Measurements from ENCODE around the gene KCNC4.

KCNC4 gene

GRCh38 chr1:110188035-110188618, 22.0 kb upstream of the KCNC4 start:
- no peak for DNase-seq (ENCODE audit: low read depth in 2 of 2)

DNA sequence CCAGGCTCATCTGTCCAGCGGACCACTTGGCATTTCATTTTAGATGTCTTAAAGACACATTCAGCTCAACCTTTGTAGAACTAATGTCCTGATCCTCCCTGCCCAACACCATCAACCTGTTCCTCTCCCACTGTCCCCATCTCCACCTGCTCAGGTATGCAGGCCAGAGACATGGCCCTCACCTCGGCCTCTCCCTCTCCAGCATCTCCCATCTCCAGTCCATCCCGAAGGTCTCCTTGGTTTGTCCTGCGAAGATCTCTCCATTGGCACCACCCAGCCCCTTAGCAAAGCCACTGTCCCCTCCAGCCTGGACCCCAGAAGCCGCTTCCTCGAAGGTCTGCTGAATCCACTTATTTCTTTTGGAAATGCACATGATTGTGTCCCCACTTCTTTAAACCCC, 20.9 kb upstream of the KCNC4 start:
- no peak for DNase-seq (ENCODE audit: low read depth in 2 of 2)

DNA sequence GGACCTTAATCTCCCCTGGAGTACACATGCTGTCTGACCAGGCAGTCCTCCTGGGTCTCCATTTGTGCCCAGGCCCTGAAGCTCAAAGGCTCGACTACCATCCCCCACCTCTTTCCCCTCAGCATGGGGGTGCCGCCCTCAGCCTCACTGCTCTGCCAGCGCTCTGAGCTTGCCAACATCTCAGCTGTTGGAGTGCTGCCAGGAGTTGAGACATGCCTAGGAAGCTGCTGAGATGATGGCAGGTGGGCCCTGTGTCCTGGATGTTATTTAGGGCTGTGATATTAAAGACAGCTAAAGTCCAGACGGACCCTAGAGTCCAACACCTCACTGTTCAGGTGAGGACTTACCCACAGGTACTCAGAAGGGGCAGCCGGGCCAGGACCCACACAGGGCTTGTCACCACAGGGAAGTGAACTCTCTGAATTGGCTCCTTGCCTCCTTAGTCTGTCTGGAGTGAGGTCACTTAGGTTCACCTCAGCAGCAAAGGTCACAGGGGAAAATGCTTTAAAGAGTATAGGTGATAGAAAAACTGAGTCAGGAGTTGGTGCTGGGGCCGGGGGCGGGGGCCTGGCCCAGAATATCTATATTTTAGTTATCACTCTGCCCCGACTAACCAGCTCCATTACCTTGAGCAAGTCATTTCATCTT, 19.7 kb upstream of the KCNC4 start:
- DNase-seq (ENCODE audit: low read depth in 2 of 2) = no peak

DNA sequence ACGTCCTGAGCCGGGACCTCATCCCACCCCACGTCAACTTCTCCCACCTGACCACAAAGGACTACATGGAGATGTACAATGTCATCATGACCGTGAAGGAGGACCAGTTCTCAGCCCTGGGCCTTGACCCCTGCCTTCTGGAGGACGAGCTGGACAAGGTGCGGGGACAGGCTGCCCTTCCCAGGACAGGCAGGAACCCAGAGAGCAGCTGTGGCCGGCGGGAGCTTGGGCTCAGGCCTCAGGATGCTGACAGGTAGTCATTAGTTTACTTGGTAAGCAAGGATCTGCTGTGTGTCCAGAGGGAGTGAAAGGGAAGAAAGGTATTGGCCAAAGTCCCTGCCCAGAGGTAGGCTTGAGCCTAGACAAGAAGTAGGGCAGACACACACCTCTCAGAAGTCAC, 17.6 kb upstream of the KCNC4 start:
- no peak for DNase-seq (ENCODE audit: low read depth in 2 of 2)

DNA sequence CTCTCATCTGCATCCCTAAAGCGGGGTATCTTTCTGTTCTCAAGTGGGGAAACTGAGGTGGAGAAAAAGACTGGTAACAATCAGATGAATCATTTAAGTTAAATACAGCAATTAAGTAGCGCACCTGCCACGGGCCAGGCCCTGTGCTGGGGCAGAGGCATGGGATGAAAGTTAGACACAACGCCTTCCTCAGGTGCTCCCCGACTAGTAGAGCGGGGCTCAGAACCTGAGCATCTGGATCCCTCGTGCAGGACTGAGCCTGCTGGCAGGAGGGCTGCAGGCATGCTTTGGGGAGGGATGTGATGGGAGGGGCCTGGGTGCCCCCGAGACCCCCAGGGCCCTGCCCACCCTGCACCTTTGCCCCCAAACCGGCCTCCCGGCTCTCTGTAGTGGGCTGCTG, 14.9 kb upstream of the KCNC4 start:
- DNase-seq (ENCODE audit: low read depth in 2 of 2) = no peak

- no peak for DNase-seq (ENCODE audit: low read depth in 2 of 2)
These were observed 13.0 kb upstream of the KCNC4 start for GRCh38 chr1:110196917-110197765.

- no peak for DNase-seq (ENCODE audit: low read depth in 2 of 2)
These were observed 12.0 kb upstream of the KCNC4 start for GRCh38 chr1:110197905-110198629.

DNA sequence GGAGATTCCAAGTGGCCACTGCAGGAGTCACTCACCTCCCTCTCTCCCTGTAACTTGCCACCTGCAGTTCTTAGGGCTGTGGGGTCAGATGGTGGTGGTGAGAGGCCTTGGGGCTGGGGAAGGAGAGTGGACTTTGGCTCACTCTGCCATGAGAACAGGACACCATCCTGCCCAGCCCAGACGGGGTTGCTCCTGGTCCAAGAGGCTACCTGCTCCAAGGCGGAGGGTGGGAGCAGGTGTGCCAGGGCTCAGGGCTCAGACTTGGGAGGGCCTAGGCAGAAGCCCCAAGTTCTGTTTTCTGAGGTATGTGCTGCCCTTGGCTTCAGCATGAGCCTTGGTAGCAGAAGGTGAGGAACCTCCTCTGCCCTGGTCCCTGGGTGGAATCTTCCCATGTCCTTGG, 11.4 kb upstream of the KCNC4 start:
- no peak for DNase-seq (ENCODE audit: low read depth in 2 of 2)

DNA sequence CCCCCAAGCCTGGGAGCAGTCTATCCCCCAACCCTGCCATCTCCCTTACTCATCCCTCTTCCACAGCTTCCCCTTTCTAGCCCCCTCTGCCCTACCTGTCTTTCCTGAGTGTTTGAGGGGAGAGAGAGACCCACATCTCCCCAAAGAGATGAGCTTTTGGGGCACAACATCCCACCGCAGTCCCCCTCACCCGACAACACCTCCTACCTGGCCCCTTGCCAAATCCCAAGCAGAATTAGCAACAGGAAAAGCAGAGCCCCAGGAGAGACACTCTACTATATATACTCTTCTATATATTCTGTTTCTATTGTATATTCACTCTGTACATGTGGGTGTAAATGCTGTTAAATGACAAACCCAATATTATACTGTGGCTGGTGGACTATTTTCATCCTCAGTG, 9.9 kb upstream of the KCNC4 start:
- no peak for DNase-seq (ENCODE audit: low read depth in 2 of 2)

- DNase-seq (ENCODE audit: low read depth in 2 of 2) = no peak
These were observed 9.4 kb upstream of the KCNC4 start for GRCh38 chr1:110200666-110201065.

DNA sequence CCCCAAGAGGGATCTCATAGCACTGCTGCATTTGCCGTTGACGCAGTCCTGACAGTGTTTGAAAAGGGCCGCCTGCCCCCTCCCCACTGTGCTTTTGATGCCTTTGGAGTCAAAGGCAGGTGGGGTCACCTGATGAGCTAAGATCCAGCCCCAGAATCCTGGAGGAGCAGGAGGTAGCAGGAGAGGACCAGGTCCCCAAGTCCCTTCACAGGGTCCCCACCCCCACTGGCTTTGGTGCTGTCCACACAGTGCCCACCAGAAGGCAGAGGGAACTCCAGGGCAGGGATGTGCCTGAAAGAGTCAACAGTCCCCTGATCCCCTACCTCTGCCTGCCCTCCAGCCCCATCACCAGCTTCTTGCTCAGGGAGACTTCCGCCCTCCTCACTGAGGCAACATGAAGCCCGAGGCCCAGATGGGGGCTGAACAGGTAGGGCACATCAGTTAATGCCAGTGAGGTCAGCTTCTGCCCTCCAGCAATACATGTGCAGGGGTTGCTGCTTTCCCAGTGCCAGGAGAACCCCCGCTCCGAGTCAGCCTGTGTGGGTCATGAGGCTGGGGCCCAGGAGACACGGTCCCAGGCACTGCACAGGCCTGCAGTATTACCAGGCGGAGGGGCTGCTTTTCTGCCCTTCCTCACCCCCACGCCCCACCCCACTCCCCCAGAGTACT, 8.8 kb upstream of the KCNC4 start:
- no peak for DNase-seq (ENCODE audit: low read depth in 2 of 2)

DNA sequence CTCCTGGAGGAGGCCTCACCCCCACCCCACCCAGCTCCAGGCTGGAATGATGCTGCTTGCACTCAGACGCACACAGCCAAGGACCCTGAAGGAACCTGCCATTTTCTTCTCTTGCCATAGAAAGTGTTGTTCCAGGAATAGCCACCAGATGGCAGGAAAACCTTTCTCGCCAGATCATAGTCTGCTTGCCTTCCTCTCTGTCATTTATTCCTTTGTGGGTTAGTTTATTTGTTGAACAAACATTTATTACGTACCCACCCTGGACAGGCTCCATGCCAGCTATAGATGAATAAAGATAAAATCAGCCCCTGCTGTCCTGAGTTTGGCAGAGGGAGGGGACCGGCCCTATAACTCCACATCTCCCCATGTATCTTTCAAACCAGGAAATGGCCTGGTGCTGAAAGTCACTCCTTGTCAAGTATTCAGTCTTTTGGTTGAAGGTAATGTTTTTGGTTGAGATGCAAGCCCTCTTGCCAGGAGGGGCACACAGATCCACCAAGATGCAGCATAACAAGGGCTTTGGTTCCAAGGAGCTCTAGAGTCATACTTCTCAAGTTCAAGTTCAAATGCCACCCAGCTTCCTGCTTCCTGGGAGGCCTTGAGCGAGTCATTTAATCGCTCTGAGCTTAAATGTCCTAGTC, 7.0 kb upstream of the KCNC4 start:
- DNase-seq (ENCODE audit: low read depth in 2 of 2) = peak; percentile 52 to 62

- no peak for DNase-seq (ENCODE audit: low read depth in 2 of 2)
These were observed 5.0 kb upstream of the KCNC4 start for GRCh38 chr1:110205156-110205555.

- no peak for DNase-seq (ENCODE audit: low read depth in 2 of 2)
These were observed 4.4 kb upstream of the KCNC4 start for GRCh38 chr1:110205591-110206155.

DNA sequence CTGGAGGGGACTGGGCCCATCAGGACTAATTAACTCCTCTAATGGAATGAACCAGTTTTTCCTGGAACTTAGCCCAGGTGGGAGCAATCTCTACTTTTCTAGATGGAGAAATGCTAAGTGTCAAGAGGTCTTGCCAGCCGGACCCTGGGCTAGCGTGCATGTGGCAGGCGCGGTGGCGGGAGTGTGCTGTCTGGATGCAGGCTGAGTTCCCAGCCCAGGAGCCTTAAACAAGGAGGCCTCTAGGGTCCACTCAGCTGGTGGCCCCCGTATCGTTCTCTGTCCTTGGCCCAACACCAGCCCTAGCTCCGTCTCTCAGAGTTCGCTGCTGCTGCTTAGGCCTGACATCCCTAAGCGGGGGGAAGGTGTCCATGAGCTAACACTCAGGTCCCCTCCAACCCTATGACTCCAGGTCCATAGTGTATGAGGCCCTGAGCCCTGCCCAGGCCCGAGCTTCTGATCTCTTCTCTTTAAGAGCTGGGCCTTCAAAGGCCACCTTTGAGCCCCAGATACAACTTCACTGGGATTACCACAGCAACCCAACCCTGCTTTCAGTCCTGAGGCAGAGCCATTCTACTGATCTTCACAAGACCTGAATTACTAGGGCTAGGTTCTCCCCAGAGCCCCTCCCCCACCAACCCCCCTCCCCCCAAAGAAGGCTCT, 3.7 kb upstream of the KCNC4 start:
- no peak for DNase-seq (ENCODE audit: low read depth in 2 of 2)

DNA sequence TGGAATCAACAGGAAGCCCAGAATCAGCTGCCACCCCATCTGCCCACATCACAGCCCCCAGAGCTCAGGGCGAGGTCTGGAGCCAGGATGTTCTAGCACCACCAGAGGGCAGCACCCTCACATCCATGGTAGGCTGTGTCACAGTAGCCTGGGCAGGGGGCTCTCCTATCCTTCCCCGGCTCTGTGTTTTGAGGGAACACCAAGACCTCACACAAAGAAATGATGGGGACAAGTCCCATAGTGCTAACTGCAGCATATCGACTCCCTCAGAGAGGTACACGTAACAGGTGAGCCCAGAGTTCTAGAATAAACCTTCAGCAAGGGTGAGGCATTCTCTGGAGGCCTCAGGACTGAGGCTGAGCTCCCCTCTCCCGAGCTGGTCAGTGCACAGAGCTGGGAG, 2.3 kb upstream of the KCNC4 start:
- peak; percentile 67 to 75 for DNase-seq (ENCODE audit: low read depth in 2 of 2)

DNA sequence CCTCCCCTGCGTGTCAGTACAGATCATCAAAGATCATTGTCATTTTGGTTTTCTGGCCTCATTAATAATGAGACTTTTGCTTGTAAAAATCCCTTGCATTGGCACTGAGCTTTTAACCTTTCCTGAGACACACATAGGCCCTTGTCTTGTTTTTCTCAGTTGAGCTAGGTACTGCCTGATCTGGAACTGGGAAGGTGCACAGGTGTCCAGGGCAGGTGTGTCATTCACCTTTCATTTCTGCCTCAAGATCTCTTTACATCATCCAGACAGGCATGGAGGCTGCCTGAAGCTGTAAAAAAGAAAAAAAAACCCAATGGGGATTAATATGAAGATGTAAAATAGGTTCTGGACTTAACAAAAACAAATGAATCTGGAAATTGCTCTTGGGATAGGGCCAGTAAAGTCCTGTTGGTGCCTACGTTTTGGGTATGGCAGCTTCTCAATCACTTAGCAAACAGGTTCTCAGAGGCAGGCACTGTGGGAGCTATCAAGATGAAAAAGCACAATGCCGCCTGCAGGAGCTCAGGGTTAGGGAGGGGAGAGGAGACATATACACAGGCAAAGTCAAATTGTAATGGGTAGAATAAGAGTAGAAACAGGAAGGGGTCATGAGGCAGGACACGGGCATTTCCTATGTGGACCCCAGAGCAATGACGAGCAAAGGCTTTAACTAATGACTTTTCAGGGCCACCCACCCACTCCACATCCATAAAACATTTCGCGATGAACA, 1.0 kb upstream of the KCNC4 start:
- DNase-seq (ENCODE audit: low read depth in 2 of 2) = no peak

DNA sequence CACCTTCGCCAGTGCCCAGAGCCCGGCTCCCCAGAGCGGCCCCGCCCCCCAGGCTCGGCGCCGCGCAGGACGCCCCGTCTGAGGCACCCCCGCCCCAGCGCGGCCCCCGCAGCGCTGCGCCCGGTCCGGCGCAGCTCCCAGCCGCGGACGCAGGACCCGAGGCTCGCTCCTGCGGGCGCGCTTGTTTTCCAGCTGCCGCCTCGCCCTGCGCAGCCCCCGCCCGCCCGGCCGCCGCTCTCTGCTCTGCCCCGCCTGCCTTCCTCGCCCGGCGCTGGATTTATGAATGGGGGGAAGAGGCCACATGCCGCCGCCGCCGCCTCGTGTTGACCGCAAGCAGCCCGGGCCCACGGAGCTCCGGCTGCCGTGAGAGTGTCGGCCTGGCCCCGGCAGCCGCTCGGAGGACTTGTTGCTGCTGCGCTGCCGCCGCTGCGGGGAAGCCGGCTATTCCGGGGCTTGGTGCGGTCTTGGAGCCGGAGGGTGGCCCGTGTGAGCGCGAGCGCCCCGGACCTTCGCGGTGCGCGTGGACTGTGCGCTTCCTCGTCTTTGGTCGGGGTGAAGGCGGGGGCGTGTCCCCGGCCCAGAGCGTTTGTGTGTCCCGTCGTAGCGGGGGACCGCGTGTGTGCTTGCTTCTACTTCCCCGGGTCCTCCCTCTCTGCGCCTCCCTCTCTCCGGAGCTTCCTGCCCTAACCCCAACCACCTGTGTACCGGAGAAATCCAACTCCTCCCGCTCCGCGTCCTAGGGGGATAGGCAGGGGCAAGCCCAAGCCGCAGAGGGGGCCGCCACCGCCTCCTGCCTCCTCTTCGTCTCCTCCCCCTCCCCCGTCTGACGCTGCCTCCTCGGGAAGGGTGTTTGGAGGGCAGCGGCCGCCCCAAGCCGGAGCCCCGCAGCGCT, 736 bp downstream of the KCNC4 start:
- peak in 1 of 2 donors; percentile 35 for DNase-seq (ENCODE audit: low read depth in 2 of 2)

All from stimulated activated CD4-positive, alpha-beta T cell treated with anti-CD3 and anti-CD28 coated beads, Interleukin-4, amount 100 ng/mL, for 48 hours (primary cell).